B cell (primary cell): ENCODE measurements around the gene SLC52A3.

ENCODE experiments used
- EZH2 ChIP-seq: IDR thresholded peaks from 2 replicates; pipeline ENCODE4 v1.6.1; 2012; ENCODE audit warnings: borderline replicate concordance, low read depth, mild to moderate bottlenecking, moderate library complexity, low read length; ENCODE audit not compliant: insufficient read depth, poor library complexity, severe bottlenecking
- TF ChIP-seq, protein P1 (sequence below): fragments of 200-600 bp; IDR thresholded peaks from one replicate; pipeline ENCODE4 v1.8.0; 2022; ENCODE audit warnings: antibody characterized with exemption, mild to moderate bottlenecking

DNA sequence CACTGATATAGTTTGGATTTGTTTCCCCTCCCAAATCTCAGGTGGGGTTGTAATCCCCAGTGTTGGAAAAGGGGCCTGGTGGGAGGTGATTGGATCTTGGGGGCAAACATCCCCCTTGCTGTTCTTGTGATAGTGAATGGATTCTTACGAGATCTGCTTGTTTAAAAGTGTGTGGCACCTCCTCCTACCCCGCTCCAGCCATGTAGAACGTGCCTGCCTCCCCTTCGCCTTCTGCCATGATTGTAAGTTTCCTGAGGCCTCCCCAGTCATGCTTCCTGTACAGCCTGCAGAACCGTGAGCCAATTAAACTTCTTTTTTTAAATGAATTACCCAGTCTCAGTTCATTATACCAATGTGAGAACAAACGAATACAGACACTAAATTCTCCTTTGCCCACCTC, 26.7 kb downstream of the SLC52A3 start:
- TF ChIP-seq, protein P1, sequence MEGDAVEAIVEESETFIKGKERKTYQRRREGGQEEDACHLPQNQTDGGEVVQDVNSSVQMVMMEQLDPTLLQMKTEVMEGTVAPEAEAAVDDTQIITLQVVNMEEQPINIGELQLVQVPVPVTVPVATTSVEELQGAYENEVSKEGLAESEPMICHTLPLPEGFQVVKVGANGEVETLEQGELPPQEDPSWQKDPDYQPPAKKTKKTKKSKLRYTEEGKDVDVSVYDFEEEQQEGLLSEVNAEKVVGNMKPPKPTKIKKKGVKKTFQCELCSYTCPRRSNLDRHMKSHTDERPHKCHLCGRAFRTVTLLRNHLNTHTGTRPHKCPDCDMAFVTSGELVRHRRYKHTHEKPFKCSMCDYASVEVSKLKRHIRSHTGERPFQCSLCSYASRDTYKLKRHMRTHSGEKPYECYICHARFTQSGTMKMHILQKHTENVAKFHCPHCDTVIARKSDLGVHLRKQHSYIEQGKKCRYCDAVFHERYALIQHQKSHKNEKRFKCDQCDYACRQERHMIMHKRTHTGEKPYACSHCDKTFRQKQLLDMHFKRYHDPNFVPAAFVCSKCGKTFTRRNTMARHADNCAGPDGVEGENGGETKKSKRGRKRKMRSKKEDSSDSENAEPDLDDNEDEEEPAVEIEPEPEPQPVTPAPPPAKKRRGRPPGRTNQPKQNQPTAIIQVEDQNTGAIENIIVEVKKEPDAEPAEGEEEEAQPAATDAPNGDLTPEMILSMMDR = no peak
- TF ChIP-seq EZH2 = no peak
